ENCODE results near the gene HLA-DMA.

HLA-DMA gene

GRCh38 chr6:32974541-32975308 is 21.8 kb upstream of the HLA-DMA start:
- no peak for DNase-seq (ENCODE audit: low read depth)

- no peak for DNase-seq (ENCODE audit: low read depth)
Measured at GRCh38 chr6:32974016-32974333, 21.1 kb upstream of the HLA-DMA start.

DNA sequence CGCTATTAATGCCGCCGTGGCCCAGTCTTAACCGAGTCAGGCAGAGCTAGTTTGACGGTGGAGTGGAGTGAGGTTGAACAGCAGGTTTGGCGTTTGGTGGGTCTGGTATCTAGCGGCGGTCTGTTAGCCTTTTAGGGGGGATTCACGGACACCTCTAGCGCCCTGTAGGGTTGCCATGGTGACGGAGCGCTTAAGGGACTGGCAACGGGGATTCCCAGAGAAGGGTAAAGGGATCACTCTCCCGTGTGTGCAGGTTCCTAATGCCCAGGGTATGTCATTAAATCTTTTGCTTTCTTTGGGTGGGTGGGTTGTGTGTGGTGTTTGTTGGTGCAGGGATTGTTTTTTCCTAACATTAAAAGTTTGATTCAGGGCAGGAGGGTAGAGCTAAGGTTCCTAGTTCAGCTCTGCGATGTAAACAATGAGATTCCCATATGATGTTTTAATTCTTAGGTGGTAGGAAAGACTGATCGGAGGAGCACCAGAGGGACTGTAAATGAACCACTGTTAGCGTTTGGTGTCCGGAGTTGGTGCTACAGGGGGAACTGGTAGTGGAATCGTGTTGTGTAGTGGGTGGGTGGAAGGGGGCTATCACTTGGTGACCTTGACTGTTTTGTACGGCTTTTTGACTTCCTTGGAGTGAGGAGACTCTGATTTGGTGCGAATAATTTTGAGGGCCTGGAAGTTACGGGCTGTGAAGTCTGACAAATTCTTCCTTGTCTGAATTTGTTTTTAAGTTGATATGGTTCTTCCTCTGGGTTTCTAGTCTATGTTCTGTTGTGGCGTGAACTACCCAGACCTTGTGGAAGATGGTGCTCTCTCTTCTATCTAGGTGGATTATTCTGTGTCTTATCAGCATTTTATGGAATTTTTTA is 20.5 kb upstream of the HLA-DMA start:
- DNase-seq (ENCODE audit: low read depth) = peak; percentile 48

DNA sequence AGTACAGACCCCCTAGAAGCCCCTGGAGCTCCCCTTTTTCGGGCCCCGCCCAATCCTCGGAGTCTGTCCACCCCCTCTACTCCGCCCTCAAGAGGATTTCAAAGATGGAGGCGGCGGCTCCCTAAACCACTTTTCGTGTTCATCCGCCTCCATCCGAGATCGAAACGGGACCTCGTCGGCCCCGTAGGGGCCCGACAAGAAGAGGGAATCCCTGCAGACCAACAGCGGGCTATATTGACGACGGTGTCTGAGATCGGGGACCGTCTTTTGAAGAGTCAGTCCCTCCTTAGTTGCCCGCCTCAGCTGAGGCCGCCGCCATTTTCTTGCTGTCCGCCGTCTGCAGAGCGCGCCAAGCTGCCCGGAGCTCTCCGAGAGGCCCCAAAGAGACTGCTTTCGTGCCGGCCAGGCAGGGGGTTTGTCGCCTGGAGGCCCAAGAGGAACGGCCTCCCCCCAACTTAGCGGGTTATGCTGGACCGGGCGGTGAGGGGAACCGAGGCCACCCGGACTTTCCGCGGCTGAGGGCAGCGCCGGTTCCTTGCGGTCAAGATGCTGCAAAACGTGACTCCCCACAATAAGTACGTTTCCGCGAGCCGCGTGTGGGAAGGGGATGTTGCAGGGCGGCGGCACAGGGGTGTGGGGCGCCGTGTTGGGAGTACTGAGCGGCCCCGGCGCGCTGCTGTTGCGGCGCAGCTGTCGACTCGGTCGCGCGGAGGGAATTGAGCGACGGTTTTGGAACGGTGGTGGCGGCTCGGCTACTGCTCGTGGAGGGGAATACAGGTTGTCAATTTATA is 19.7 kb upstream of the HLA-DMA start:
- no peak for DNase-seq (ENCODE audit: low read depth)

DNA sequence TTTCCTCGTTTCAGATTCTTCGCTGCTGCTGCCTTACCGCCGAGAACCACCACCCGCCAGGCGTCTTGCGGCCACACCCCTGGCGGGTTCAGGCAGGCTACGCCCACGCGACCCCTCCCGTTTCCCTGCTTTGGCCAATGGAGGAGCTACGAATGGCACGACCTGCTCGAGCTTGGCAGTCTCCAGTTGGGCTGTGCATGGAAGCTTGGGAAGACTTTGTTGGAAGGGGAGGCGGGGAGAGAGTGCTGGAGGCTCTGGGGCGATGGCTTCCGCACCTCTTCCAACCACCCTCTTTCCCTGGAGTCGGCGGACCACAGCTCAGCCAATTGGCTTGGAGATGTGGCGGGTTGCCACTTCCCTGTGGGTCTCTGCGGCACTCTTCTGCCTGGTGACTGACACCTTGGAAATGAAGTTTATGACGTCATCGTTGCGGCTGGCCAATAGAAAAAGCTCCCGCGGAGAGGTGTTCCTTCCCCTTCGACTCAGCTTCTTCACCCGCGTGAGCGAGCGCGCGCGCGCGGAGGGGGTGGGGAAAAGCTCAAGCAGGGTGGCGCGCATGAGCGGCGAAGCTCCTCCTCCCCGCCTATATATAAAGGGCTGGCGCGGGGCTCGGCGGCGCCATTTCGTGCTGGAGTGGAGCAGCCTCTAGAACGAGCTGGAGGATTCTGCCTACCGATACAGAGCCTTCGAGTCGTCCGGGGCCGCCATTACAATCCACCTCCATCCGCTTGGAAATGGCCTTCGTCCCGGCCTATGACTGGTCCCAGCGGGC is 18.9 kb upstream of the HLA-DMA start:
- DNase-seq (ENCODE audit: low read depth) = peak; percentile 100

GRCh38 chr6:32971242-32971580 is 18.3 kb upstream of the HLA-DMA start:
- DNase-seq (ENCODE audit: low read depth) = no peak

DNA sequence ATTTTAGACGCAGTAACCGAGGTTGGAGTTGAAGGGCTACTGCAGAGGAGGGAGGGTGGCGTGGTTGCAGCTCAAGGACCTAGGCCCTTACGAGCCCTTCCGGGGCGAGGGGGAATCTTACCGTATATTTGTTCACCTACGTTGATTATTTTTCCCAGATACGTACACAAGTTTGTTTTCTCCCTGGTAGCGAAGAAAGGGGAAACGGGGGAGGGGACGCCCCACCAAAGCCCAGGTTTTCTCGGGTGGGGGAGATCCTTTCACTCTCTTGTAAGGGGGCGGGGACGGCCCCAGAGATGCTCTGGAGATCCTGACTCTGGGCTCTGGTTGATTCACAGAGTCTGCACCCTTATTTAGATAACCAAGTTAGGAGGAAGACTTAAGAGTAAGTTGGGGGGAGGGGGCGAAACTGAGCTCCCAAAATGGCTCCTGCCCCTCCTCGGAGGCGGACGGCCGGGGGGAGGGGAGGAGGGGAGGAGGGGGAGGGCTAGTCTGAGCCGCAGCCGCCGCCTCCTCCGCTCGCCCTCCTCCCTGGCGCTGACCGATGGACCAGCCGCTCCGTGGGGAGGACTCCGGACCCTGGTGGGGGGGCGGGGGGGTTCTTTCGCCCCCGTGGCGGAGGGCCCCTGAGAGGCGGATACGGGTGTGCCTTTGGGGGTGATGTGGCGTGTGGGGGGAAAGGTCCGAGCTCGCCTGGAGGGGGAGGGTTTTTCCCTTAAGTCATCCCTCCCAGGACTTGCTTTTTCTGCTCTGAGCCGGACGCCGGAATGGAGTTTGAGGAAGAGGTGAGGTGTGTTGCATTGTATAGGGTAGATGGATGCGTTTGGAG is 17.7 kb upstream of the HLA-DMA start:
- peak; percentile 70 for DNase-seq (ENCODE audit: low read depth)

GRCh38 chr6:32969685-32970412 is 17.0 kb upstream of the HLA-DMA start:
- DNase-seq (ENCODE audit: low read depth) = peak; percentile 61

DNA sequence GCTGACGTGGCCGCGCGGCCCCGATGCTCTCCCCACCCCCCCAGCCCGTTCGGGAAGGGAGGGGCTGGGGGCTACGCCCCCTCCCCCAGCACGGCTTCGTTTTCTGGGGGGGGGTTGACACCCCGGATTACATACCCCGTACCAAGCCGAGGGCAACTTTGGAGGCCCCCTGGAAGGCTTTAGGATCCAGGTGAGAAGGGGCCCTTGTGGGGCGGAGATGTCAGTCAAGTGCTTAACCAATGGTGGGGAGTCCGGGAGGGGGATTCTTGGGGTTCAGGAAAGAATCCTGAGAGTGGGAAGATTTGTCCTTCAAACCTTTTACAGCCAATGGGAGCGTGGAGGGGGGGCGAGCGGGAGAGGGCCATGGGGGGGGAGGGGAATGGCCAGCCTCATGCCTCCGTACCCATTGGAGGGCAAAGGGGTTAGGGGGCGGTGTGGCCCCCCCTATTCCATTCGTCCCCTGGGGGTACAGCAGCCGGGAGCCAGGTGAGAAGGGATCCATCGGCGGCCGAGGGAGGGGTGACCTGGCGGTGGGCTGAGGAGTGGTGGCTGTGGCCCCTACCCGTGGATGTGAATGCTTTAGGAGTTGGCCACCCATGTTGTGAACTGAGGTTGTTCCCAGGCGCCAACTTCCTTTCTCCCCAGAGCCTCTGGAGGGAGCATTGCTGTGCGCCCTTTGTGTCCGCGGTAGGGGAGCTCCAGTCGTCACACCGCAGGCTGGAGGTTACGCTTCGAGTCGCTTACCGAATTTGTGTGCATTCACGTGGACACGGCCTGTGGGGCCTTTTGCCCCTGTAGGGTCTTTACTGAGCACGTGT is 16.2 kb upstream of the HLA-DMA start:
- DNase-seq (ENCODE audit: low read depth) = peak; percentile 33

- peak; percentile 95 for DNase-seq (ENCODE audit: low read depth)
Measured at GRCh38 chr6:32968093-32968866, 15.4 kb upstream of the HLA-DMA start, which contains the start of gene BRD2. Gene BRD2 (plus strand): TSS chr6:32968594. CDS start chr6:32972899, 4,305 bp downstream.

GRCh38 chr6:32967151-32968091 is 14.5 kb upstream of the HLA-DMA start:
- no peak for DNase-seq (ENCODE audit: low read depth)

DNA sequence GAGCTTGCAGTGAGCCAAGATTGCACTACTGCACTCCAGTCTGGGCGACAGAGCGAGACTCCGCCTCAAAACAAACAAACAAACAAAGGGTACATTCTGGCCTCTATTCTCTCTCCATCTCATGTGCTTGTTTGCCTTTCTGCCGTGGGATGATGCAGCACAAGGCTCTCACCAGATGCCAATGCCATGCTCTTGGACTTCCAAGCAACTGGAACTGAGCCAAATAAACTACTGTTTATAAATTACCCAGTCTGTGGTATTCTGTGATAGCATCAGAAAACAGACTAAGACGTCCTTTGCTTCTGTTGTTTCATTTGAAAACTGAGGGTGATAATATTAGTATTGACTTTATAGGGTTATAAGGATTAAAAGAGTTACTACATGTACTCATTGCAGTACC is 11.9 kb upstream of the HLA-DMA start:
- no peak for DNase-seq (ENCODE audit: low read depth)

DNA sequence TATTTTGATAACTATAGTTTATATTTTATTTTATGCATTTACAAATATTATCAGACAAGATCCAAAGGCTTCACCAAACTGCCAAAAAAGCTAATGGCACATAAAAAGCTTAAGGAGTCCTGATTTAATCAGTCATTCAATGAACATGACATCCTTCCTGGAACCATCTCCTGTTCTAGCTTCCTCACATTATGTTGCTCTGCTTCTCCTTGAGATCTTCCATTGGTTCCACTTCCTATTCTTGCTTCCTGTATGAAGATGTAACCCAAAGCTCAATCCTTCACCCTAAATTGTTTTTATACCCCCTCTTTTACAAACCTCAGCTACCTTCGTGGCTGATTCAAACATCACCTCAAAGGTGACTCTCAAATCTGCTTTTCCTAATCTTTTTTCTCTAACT is 11.0 kb upstream of the HLA-DMA start:
- DNase-seq (ENCODE audit: low read depth) = no peak

GRCh38 chr6:32962213-32962826 is 9.4 kb upstream of the HLA-DMA start:
- no peak for DNase-seq (ENCODE audit: low read depth)

DNA sequence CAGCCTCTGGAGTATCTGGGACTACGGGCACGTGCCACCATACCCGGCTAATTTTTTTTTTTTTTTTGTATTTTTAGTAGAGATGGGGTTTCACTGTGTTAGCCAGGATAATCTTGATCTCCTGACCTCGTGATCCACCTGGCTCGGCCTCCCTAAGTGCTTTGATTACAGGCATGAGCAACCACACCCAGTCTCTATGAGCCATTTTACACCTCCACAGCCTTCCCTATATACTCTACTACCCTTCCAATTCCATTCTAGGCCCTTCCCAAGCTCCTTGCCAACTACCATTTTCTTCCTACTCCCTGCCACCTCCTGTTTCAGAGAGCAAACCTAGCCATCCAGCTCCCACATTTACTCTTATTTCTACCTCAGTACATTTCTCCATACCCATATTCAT is 7.7 kb upstream of the HLA-DMA start:
- no peak for DNase-seq (ENCODE audit: low read depth)

DNA sequence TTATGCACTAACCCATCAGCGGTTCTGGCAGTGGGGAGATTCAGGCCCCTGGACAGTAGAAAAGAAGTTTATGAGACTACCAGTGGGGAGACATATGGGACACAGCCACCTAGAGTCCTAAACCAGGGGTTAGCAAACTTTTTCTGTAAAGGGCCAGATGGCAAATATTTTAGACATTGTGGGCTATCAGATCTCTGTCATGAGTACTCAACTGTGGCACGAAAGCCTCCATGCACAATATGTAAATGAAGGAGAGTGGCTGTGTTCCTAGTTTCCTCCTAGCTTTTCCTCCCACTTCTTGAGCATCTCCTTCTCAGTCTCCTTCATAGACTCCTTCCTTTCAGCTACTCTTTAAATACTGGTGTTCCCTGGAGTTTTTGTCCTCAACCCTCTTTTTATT is 3.3 kb upstream of the HLA-DMA start:
- no peak for DNase-seq (ENCODE audit: low read depth)

All from activated gamma-delta T cell treated with anti-CD3 and anti-CD28 coated beads, Interleukin-2, amount 50 U/mL, for 16 hours (primary cell).